ENCODE measurements around the gene GEMIN2. TPM values are rescaled to one million over a fixed set of nuclear protein-coding genes. Genes with fewer than 3 reads are reported as not detected.

GEMIN2 gene
- total and polyA plus RNA-seq, 5 donors, result 6.4 to 8.8 (median 6.5) TPM

DNA sequence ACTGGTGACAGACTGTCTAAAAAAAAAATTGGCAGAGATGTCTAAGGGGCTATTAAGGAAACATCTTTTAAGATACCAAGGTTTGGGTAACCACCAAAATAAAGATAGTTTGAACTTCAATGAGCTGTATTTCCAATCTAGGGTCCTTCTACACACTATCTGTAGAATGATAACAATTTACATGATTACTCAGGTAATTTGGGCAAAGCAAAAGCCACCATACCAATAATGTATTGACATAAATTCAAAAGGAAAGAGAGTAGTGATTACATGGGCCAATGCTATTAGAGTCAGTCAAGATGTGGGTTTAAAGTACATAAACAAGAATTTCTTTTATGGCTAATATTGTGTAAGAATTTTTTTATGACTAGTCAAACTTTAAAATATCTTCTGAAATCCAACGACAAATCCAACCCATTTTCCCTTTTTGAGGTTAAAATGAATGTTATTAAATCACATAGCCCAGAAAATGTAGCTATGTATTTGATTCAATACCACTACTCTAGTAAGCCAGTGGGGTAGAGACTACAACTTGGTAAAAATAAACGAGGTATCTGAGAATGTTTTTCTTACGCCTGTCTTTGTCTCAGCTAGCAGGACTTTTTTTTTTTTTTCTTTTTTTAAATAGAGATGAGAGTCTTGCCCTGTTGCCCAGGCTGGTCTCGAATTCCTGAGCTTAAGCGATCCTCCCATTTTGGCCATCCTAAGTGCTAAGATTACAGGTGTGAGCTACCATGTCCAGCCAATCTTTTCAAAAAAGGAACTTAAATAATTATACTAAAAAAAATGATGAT is 71.3 kb downstream of the GEMIN2 start:
- intact Hi-C loops (cut with DNase I), result loop anchor here in 2 of 4 donors (10.0 kb wide), 1 partner anchor 79 kb away; no protein-coding TSS in a partner anchor
- WGBS, result 92% methylated on average over 5 of the region's 5 CpGs

More for the DNA sequence above, 71.3 kb downstream of the GEMIN2 start:
- DNase-seq (no peak), ATAC-seq (no peak)
- Histone ChIP-seq H3K9me3 (ENCODE audit: control insufficient read depth, low read length) (no peaks in the 10 kb centered on the region), H3K27ac (ENCODE audit: low read length) (no peak overlapping the region), H3K4me3 (ENCODE audit: low read length) (no peak overlapping the region), H3K27me3 (ENCODE audit: control insufficient read depth, insufficient read depth) (no peaks in the 10 kb centered on the region), H3K4me1 (ENCODE audit: control insufficient read depth, insufficient read depth, low read length) (no peaks in the 10 kb centered on the region)

Other genes with a start within 250 kb of the GEMIN2 start
- gene SEC23A, start 11.1 kb upstream of the GEMIN2 start, total RNA-seq, result 100 to 1,000 TPM in 2 of 4 donors, 10 to 100 TPM in 2; 81.1 to 129 (median 96.0) TPM
- gene SEC23A, start 11.1 kb upstream of the GEMIN2 start, polyA plus RNA-seq, result 35.2 TPM
- gene TRAPPC6B, start 56.0 kb downstream of the GEMIN2 start, total RNA-seq, result 10 to 100 TPM; 22.0 to 26.6 (median 23.1) TPM
- 10.3 TPM for gene TRAPPC6B, start 56.0 kb downstream of the GEMIN2 start, polyA plus RNA-seq
- 10 to 100 TPM; 25.2 to 32.5 (median 29.6) TPM for gene PNN, start 60.9 kb downstream of the GEMIN2 start, total RNA-seq
- 22.4 TPM for gene PNN, start 60.9 kb downstream of the GEMIN2 start, polyA plus RNA-seq
- gene MIA2, start 119.6 kb downstream of the GEMIN2 start, total RNA-seq, result 10 to 100 TPM; 17.7 to 32.7 (median 24.5) TPM
- 21.8 TPM for gene MIA2, start 119.6 kb downstream of the GEMIN2 start, polyA plus RNA-seq

Measured in right cardiac atrium (tissue), 5 donors.